K562 (cell line): ENCODE measurements around the gene DENND5B. TPM values are rescaled to one million over a fixed set of nuclear protein-coding genes. Genes with fewer than 3 reads are reported as not detected.

ENCODE experiments used
- ID3 ChIP-seq, 2 experiments: fragments of 250-450 bp in 1 of 2; fragments of 450-650 bp in 1 of 2; sonication (Bioruptor Pico) in 1 of 2; IDR thresholded peaks; 2 replicates each; pipeline versions ENCODE4 v1.6.1 to v1.8.0; 2016 to 2021; ENCODE audit warnings: mild to moderate bottlenecking in 2 of 2, moderate library complexity in 2 of 2, missing compliant biosample characterization in 1 of 2, missing genetic modification characterization in 1 of 2
- MEIS2 ChIP-seq: fragments of 450-650 bp; IDR thresholded peaks from 2 replicates; pipeline ENCODE4 v1.6.1; 2014; ENCODE audit warnings: mild to moderate bottlenecking; ENCODE audit not compliant: partially characterized antibody
- PRDM10 ChIP-seq: fragments of 450-650 bp; IDR thresholded peaks from 2 replicates; pipeline ENCODE4 v1.6.1; 2018; ENCODE audit not compliant: partially characterized antibody
- PURB ChIP-seq: sonication (generic); formaldehyde crosslinking; IDR thresholded peaks from 2 replicates; pipeline ENCODE4 v1.9.0; 2021; ENCODE audit warnings: low read depth, mild to moderate bottlenecking, missing genetic modification reagents
- SNIP1 ChIP-seq: fragments of 450-650 bp; IDR thresholded peaks from 2 replicates; pipeline ENCODE4 v1.7.1; 2017; ENCODE audit warnings: low read depth, mild to moderate bottlenecking
- polyA plus RNA-seq, 8 experiments: library from polyadenylated mRNA; depleted of rRNA in 4 of 8; stranded (reverse) in 5 of 8; unstranded in 3 of 8; fragments of >200 nt; fragmentation: Nextera tagmentation in 2 of 8; fragmentation: Illumina TruSeq in 1 of 8; extraction: Ambion mirVana in 2 of 8; extraction: Trizol in 1 of 8; gene quantifications; 2 replicates each; pipeline versions ENCODE4 v1.2.1 to v1.2.3, GENCODE V29; 2011 to 2014; ENCODE audit warnings: inconsistent platforms in 1 of 8, missing spikeins in 1 of 8
- total RNA-seq, 7 experiments: library from RNA; depleted of rRNA in 6 of 7; stranded (reverse); fragments of >200 nt in 6 of 7; fragmentation: Illumina TruSeq in 2 of 7; extraction: Trizol in 2 of 7; gene quantifications; 2 replicates each; pipeline versions ENCODE4 v1.2.1 to v1.2.3, GENCODE V29; 2011 to 2021; ENCODE audit warnings: low replicate concordance in 1 of 7

Gene DENND5B
- total and polyA plus RNA-seq, 9 of the 15 experiments (the other 6 are each of a cell fraction or from before 2014, with no cell fraction given): 0.99 to 6.0 (median 3.6) TPM

- TF ChIP-seq PRDM10: peak; percentile 66
- no peak for TF ChIP-seq PURB (CRISPR knock-in tag)
- peak; percentile 31 for TF ChIP-seq MEIS2
- TF ChIP-seq ID3 (CRISPR knock-in tag; IDR thresholded peaks at IDR 0.05): no peak
- peak; percentile 46; the same call in 1 of the 2 replicates for TF ChIP-seq ID3 (tag; IDR thresholded peaks at IDR 0.05)
- no peak for TF ChIP-seq SNIP1
Observed at GRCh38 chr12:31591380-31591901, 505 bp upstream of the DENND5B start (continued).
